Cardiac muscle cell (in vitro differentiated cells and primary cell): ENCODE measurements around the gene ECHS1. TPM values are rescaled to one million over a fixed set of nuclear protein-coding genes. Genes with fewer than 3 reads are reported as not detected.

Experiments used
- DNase-seq, 2 donors: peaks; one replicate each; pipeline versions ENCODE4 v3.0.0 to v3.0.0-alpha.2; 2010 to 2017; ENCODE audit warnings: low read depth in 1 of 2, low spot score in 1 of 2
- H3K27ac ChIP-seq: fragments of 200-600 bp; sonication (generic); 2 replicates; pipeline ENCODE4 v1.5.1; 2016
- H3K27me3 ChIP-seq: fragments of 200-600 bp; sonication (generic); 2 replicates; pipeline ENCODE4 v1.6.0; 2016; ENCODE audit warnings: control low read depth
- H3K36me3 ChIP-seq: fragments of 200-600 bp; sonication (generic); 2 replicates; pipeline ENCODE4 v1.5.1; 2016; ENCODE audit warnings: control low read depth
- H3K4me1 ChIP-seq: fragments of 200-600 bp; sonication (generic); 2 replicates; pipeline ENCODE4 v1.8.1; 2017; ENCODE audit warnings: low read depth, mild to moderate bottlenecking, mixed run types
- H3K4me3 ChIP-seq: fragments of 200-600 bp; sonication (generic); 2 replicates; pipeline ENCODE4 v1.5.1; 2016; ENCODE audit warnings: mild to moderate bottlenecking
- H3K9me3 ChIP-seq: fragments of 200-600 bp; sonication (generic); 2 replicates; pipeline ENCODE4 v1.5.1; 2017; ENCODE audit warnings: low read depth, mild to moderate bottlenecking, control low read depth
- CTCF ChIP-seq: IDR thresholded peaks from 2 replicates; pipeline ENCODE4 v1.5.1; 2012; ENCODE audit warnings: low read depth, mild to moderate bottlenecking, low read length
- polyA plus RNA-seq: library from polyadenylated mRNA; unstranded; fragments of >200 nt; fragmentation: Nextera tagmentation; extraction: Ambion mirVana; gene quantifications from 2 replicates; pipeline ENCODE4 v1.2.1, GENCODE V29; 2016
- total RNA-seq: library from RNA; depleted of rRNA; stranded (reverse); fragments of >200 nt; gene quantifications from 2 replicates; pipeline ENCODE4 v1.2.3, GENCODE V29; 2016

The ECHS1 gene
- total and polyA plus RNA-seq, 2 experiments from 2014 or later = 111 to 243 TPM

DNA sequence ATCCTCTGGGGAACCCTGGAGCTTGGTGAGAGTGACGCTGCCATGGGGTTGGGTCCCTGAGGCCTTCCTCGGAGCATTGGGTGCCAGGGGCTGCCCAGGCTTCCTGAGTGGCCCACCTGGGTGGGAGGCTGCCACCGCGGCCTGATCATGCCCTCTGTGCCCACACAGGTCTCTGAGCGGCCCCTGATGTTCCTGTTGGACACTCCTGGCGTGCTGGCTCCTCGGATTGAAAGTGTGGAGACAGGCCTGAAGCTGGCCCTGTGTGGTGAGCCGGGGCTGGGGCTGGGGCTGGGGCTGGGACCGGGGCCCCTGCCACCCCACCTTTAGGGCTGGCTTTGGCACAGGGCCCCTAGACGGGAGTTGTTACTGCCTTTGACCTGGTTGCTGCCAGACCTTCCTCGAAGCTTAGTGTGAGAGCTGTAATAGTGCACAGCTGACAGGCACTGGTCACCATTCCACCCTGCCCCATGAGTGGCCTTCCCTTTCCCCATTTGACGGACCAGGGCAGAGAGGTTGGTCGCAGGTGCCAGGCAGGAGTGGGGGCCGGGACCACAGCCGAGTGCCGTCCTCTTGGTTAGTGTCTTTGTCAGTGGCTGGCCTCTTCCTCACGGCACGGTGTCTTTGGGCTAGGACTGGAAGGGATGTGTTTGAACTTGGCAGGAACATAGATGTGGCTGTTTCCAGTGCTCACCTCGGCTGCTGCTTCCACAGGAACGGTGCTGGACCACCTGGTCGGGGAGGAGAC is 29.0 kb upstream of the ECHS1 start:
- Histone ChIP-seq H3K4me3 (no peak overlapping the region), H3K27me3 (no peaks in the 10 kb centered on the region), H3K4me1 (no peaks in the 10 kb centered on the region), H3K27ac (no peak overlapping the region), H3K36me3 (peaks cover 39% of the 10 kb centered on the region), H3K9me3 (no peaks in the 10 kb centered on the region)
- no peak for TF ChIP-seq CTCF
- DNase-seq = no peak

DNA sequence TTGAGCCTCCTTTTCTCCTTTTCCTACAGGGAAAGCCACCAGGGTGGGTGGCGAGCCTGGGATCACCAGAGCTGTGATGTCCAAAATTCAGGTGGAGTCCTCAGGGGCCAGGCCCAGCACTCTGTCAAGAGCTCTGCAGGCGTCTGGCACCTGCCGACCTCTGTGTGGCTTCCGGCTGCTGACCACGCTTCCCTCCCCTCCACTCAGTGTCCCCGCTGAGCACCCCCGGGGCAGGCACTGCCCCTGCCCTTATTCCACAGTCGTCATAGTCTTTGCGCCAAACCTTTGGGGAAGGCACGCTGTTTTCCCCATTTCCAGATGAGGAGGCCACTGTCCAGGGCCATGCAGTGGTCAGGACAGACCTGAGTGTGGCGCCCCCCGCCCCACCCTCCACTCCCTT is 28.3 kb upstream of the ECHS1 start:
- no peaks in the 10 kb centered on the region for H3K9me3 ChIP-seq
- H3K27ac ChIP-seq = no peak overlapping the region
- no peak for DNase-seq
- H3K4me3 ChIP-seq = no peak overlapping the region
- peaks cover 39% of the 10 kb centered on the region for H3K36me3 ChIP-seq
- no peak for TF ChIP-seq CTCF
- H3K4me1 ChIP-seq = no peaks in the 10 kb centered on the region
- H3K27me3 ChIP-seq = no peaks in the 10 kb centered on the region

GRCh38 chr10:133400624-133401424 is 27.7 kb upstream of the ECHS1 start:
- DNase-seq = no peak
- Histone ChIP-seq H3K27ac (no peak overlapping the region), H3K9me3 (no peaks in the 10 kb centered on the region), H3K27me3 (no peaks in the 10 kb centered on the region), H3K4me1 (no peaks in the 10 kb centered on the region), H3K36me3 (peaks cover 45% of the 10 kb centered on the region), H3K4me3 (no peak overlapping the region)
- no peak for TF ChIP-seq CTCF

DNA sequence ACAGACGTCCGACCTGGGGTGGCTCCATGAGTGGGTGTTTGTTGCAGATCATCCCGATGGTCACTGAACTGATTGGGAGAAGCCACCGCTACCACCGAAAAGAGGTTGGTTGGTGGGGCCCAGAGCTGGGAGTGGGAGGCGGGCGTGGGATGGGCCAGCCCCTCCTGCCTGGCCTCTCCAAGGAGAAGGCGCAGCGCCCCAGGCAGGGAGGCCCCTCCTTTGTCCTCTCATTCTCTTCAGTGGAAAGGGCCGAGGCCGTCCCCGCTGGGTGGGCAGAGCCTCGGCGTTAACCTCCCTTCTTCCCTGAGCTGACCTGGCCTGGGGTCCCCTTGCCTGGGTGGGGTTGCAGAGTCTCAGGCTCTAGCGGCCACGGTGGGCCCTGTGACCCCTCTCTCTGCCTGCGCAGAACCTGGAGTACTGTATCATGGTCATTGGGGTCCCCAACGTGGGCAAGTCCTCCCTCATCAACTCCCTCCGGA is 26.0 kb upstream of the ECHS1 start:
- DNase-seq = no peak

DNA sequence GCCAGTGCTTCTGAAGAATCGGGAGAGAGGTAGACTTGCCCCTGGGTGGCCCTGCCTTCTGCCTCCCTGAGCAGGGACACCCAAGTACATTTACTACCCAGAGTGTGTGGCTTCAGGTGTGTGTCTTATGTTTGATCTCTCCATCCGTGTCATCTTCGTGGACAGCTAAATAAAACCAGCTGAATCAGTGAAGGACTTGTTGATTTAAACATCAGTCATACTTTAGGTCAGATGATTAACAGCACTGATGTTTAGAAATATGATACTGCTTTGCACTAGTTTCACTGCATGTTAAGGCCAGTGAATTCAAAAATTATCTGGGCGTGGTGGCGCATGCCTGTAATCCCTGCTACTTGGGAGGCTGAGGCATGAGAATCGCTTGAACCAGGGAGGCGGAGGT is 24.8 kb upstream of the ECHS1 start:
- Histone ChIP-seq H3K4me3 (no peak overlapping the region), H3K9me3 (no peaks in the 10 kb centered on the region), H3K4me1 (peaks cover 8% of the 10 kb centered on the region), H3K27ac (no peak overlapping the region), H3K27me3 (no peaks in the 10 kb centered on the region), H3K36me3 (peaks cover 33% of the 10 kb centered on the region)
- no peak for TF ChIP-seq CTCF
- DNase-seq = no peak

More for the DNA sequence above, 26.0 kb upstream of the ECHS1 start:
- Histone ChIP-seq H3K27ac (no peak overlapping the region), H3K9me3 (no peaks in the 10 kb centered on the region), H3K4me1 (peaks cover 6% of the 10 kb centered on the region), H3K4me3 (no peak overlapping the region), H3K36me3 (peaks cover 38% of the 10 kb centered on the region), H3K27me3 (no peaks in the 10 kb centered on the region)
- TF ChIP-seq CTCF = no peak
